HG03354 (cell line): ENCODE results near the gene KIF1B.

Source experiments
- ATAC-seq: cut with Tn5 transposase; IDR thresholded peaks from one replicate; pipeline ENCODE4 v1.9.1; 2021; ENCODE audit warnings: mild to moderate bottlenecking; ENCODE audit not compliant: unreplicated experiment, poor library complexity, severe bottlenecking

The KIF1B gene

GRCh38 chr1:10309243-10310011 lies 99.1 kb downstream of the KIF1B start:
- ATAC-seq, result no peak

GRCh38 chr1:10316752-10317151 lies 106.4 kb downstream of the KIF1B start:
- no peak for ATAC-seq

- ATAC-seq, result no peak
Observed at GRCh38 chr1:10319750-10320149, 109.4 kb downstream of the KIF1B start.

- no peak for ATAC-seq
Observed at GRCh38 chr1:10320336-10320735, 110.0 kb downstream of the KIF1B start.

GRCh38 chr1:10322821-10323220 lies 112.5 kb downstream of the KIF1B start:
- no peak for ATAC-seq

- ATAC-seq, result no peak
Observed at GRCh38 chr1:10324627-10325026, 114.3 kb downstream of the KIF1B start.

GRCh38 chr1:10325521-10325920 lies 115.2 kb downstream of the KIF1B start:
- ATAC-seq, result no peak

- no peak for ATAC-seq
Observed at GRCh38 chr1:10326251-10326650, 115.9 kb downstream of the KIF1B start.

- no peak for ATAC-seq
Observed at GRCh38 chr1:10328180-10328963, 118.0 kb downstream of the KIF1B start.

- ATAC-seq, result no peak
Observed at GRCh38 chr1:10337436-10337835, 127.1 kb downstream of the KIF1B start.

GRCh38 chr1:10338047-10338446 lies 127.7 kb downstream of the KIF1B start:
- no peak for ATAC-seq

GRCh38 chr1:10338611-10339010 lies 128.2 kb downstream of the KIF1B start:
- no peak for ATAC-seq

- ATAC-seq, result no peak
Observed at GRCh38 chr1:10339036-10339567, 128.7 kb downstream of the KIF1B start.

- no peak for ATAC-seq
Observed at GRCh38 chr1:10339815-10340214, 129.4 kb downstream of the KIF1B start.

- no peak for ATAC-seq
Observed at GRCh38 chr1:10340930-10341590, 130.7 kb downstream of the KIF1B start.

- ATAC-seq, result no peak
Observed at GRCh38 chr1:10347109-10347508, 136.7 kb downstream of the KIF1B start.

- ATAC-seq, result no peak
Observed at GRCh38 chr1:10353282-10353681, 142.9 kb downstream of the KIF1B start.

GRCh38 chr1:10353693-10354092 lies 143.3 kb downstream of the KIF1B start:
- ATAC-seq, result no peak

- no peak for ATAC-seq
Observed at GRCh38 chr1:10360045-10360444, 149.7 kb downstream of the KIF1B start.

- ATAC-seq, result no peak
Observed at GRCh38 chr1:10361515-10361914, 151.1 kb downstream of the KIF1B start.
